ENCODE results near the gene UNC5B.

Gene UNC5B

DNA sequence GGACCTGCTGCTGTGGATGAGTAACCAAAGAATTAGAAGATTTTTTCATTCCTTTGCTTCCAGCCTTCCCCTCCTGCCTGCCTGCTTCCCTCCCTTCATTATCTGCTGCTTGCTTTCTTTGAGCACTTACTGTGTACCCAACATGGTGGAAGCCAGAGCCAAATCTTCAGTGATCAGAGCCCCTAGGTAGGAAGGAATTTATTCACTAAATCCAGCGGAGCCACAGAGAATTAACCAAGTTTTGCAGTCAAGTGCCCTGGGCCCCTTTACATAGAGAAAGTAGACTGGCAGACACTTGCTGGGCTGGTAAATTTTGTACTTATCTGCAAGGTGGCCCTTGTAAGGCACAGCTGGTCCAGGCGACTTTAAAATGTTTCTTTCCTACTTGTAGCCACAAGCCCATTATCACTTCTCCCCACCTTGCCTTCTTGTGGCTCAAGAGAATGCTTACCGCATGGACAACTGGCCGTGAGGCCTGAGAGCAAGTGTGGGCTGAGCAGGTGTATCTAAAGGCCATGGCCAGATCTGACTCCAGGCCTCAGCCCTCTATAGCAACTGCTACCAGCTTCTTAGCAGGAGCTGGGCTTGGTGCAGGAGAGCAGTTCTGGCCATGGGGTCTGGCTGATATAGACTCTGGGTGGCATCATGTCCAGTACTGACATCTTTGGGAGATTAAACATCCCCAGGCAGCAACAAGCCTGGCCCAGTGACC, 11.1 kb downstream of the UNC5B start:
- DNase-seq, result no peak

DNA sequence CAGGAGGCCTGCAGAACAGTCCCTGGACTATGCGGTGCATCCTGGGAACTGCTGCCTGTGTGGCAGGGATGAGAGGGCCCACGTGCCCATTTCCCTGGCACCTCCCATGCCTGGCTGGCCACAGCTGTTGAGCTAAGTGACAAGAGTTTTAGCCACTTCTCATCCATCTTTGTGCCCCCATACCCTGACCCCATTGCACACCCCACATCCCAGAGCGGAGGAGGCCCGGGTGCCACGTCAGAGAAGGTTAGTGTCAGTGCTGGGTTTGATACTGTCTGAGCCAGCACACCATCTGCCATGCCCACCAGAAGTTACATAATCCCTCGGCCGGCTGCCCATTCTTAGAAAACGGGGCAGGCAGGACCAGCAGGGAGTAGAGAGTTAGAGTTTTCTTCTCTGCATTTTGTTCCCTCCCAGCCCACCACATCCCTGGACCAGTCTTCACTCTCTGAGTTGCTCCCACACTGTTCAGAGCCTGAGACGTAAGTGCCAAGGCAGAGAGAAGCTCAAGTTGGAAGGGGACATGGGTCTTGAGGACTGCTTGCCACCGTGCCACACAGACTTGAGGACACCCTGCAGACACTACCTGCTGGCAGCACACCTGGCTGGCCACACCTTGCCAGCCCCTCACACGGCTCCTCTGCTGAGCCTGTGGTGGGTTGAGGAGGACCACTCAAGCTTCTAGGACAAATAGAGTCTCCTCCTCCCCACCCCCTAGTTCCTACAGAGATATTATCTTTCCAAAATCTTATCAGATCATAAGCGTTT, 13.1 kb downstream of the UNC5B start:
- no peak for DNase-seq

DNA sequence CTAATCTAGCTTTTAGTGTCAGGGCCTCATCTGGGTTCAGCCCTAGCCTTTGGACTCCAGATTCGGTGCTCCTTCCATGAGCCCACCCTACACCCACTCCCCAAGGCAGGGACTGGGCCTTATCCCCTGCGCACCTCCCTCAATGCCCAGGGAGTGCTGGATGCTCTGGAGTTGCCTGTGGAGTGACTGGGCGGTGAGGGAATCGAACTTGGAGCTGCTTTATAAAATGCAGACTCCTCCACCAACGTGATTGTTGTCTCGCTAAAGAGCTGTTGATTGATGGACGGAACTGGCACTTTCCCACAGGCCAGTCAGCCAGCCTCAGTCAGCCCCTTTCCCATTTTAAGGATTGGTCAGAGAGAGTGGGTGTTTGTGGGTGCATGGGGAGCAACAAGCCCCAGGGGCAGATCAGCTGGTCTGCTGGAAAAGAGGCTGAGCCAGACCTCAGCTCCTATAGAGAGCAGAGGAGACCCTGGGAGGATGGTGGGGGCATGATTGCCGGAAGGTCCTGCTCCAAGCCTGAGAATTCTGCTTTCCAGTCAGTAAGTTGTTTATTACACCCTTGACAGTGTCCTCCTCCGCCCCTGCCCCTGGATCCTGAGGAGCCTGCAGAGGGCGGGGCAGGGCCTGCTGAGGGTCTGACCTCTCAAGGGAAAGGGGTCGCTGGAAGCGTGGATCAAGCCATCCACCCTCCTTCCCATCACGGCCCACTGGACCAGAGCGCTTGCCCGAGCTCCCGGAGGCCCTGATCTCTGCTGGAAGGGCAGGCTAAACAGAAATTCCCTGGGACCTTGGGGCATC, 16.7 kb downstream of the UNC5B start:
- no peak for DNase-seq

- DNase-seq, result no peak
These were observed 17.6 kb downstream of the UNC5B start for GRCh38 chr10:71229726-71230655.

- no peak for DNase-seq
These were observed 18.3 kb downstream of the UNC5B start for GRCh38 chr10:71230656-71231025.

- no peak for DNase-seq
These were observed 18.8 kb downstream of the UNC5B start for GRCh38 chr10:71231206-71231605.

DNA sequence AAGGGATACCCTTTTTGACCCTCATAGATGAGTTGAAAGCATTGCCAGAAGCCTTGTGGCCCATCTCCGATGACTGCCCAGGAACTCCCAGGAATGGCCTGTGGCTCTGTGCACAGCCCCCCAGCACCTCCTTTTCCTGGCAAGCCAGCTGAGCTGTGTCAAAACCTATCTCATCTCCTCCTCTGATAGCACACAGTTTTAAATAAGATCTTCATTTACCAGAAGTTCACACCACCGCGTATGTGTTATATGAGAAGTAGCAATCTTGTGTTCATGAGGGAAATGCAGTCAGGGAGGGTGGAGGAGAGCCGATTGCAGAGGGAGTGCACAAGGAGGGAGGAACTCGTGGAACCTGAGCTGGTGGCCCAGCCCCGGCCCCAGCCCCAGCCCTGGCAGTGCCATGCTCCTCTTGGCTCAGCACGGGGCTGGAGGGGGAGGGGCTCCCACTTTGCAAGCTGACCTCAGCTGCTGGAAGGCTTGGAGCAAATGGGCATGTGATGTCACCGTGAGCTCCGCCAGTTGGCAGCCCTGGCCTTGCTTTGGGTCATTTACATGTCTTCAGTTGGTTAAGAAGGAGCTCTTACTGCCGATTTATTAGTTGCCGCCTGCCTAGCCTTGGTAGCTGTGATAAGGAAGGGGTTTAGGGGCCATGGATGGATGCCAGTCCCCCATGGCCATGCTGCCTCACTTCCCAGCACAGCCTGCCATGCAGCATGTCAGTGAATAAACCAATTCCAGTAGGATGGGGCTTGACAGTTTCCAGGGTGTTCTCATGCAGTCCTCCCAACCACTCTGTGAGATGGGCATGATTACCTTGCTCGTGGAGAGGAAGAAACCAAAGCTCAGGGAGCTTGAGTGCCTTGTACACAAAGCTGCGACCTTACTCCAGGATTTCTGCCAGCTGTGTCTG, 20.0 kb downstream of the UNC5B start:
- peak; percentile 34 for DNase-seq

- DNase-seq, result no peak
These were observed 21.1 kb downstream of the UNC5B start for GRCh38 chr10:71233482-71233892.

DNA sequence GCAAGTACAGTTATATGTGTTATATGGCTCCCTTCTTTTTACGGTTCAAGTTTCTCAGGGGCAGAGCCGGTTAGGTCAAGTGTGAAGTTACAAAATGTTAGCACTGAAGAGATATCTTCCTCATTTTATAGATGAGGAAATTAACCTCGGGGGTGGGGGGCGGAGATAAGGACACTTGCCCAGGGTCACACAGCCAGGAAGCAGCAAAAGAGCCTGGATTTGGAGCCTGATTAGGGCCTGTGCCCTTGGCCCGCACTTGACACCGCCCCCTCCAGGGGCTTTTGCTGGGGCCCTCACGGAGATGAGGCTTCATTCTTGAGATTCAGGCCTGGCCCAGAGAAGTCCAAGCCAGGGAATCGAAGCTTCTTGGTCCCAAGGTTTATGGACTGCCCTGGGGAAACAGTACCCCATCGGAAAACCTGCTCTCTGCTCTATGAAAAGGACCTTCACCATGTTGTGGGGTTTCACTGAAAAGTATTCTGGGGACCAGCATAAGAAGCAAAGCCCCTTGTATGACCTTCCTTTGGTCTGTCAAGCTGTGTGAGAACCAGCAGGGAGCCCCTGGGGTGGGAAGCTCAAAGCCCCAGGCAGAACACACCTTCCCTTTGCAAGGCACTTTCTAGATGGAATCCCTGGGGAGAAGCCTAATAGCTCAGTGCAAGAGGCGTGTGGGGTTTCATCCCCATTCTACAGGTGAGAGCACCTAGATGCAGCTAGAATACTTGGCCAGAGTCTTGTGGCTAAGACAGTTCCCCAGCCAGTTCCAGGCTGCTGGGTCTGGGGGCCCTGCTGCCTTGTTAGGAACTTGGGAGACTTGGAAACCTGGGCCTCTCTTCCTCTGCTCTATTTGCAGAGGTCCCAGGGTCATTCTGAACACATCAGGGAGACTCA, 21.9 kb downstream of the UNC5B start:
- DNase-seq, result no peak

DNA sequence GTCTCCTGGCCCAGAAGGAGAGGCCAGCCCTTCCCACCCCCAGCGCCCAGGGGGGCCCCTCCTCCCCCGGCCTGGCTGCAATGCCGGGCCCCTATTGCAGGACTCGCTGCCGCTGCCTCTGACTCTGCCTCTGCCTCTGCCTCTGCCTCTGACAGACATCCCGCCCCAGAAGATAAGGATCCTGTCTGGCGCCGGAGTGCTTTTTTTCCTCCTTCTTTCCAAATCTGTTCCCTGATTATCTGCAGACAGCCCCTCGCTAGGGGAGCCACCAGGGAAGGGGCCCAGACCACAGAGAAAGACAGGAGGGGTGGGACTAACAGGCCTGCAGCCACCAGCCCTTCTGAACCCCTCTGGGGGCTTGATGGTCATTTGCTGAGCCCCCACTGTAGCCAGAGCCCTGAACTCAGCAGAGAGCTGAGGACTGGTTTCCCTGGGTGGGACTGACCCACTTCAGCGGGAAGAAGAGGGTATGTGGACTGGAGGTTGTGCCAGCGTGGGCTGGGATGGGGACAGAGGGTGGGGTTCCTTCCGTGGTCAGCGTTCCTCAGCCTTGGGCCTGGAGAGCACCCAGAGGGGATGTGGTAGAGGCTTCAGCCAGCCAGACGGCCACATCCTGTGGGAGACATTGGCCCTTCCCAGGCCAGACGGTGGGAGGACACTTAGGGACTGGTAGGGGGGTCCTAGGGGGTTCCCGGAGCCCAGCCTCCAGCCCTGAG, 22.8 kb downstream of the UNC5B start:
- no peak for DNase-seq

DNA sequence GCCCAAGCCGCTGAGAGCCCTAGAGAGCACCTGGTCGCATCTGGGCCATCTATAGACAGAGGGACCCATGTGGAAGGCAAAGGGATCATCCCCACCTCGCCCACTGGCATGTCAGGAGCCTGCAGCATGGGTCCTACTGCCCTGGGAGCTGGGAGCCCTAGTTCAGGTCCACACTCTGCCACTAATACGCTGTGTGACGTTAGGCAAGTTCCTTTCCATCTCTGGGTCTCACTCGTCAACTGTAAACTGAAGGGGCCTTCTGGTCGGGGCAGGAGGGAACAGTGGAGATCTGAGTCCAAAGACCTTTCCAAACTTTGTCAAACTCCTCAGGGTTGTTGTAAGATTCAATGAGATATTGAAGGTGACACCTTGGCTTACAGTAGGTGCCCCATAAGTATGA, 23.4 kb downstream of the UNC5B start:
- DNase-seq, result no peak

- no peak for DNase-seq
These were observed 23.9 kb downstream of the UNC5B start for GRCh38 chr10:71236286-71236685.

DNA sequence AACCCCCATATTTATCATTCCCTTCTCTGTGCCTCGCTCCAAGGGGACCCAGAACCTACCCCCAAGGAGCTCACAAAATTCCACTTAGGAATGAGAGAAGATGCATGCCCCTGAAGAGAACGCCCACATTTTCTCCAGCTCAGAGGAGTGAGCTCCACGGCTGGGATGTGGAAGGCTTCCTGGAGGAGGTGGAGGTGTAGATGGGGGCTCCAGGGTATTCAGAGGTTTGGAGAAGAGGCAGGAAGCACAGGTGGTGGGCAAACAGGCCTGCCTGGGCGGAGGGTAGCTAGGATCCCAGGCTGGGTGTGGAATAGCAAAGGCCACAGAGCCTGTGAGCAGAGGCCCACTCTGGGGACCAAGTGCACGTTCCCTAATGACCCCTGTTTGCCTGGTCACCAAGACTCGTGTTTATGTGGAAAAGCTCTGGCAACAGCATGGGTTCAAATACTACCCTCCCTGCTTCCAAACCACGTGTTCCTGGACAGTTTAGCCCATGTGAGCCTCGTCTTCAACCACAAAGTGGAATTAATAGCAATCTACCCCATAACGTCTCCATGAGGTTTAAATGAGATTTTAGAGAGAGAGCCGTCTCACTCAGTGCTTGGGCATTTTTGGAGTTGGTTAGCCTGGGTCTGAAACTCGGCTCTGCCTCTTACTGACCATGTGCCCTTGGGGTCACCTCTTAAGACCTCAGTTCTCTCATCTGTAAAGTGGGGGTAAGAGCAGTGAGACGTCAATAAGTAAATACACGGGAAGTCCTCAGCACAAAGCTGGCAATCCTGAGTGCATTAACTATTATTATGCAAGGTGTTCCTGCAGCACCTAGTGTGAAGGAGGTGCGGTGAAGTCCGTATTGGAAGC, 24.7 kb downstream of the UNC5B start:
- no peak for DNase-seq

GRCh38 chr10:71237843-71238623, 25.7 kb downstream of the UNC5B start:
- no peak for DNase-seq

DNA sequence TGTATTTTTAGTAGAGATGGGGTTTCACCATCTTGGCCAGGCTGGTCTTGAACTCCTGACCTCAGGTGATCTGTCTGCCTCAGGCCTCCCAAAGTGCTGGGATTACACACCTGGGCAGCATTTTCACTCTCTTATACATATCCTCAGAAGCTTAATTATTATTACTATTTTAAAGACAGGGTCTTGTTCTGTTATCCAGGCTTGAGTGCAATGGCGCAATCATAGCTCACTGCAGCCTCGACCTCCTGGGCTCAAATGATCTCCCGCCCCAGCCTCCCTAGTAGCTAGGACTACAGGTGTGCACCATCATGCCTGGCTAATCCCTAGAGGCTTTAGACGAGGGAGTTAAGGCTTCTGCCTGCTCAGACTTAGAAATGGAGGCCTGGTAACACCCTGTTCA, 26.3 kb downstream of the UNC5B start:
- DNase-seq, result no peak

- no peak for DNase-seq
These were observed 27.0 kb downstream of the UNC5B start for GRCh38 chr10:71239131-71239915.
